T follicular helper cell (primary cell): ENCODE results near the gene NDST1.
"Not testable (repeated sequence)": the region's sequence is repeated elsewhere in the genome, so short reads cannot be mapped to it uniquely, and the experiment has no call there.

Source experiments
- DNase-seq: peaks from one replicate; pipeline ENCODE4 v3.0.0-alpha.2; 2020; ENCODE audit warnings: low read depth

Gene NDST1

DNA sequence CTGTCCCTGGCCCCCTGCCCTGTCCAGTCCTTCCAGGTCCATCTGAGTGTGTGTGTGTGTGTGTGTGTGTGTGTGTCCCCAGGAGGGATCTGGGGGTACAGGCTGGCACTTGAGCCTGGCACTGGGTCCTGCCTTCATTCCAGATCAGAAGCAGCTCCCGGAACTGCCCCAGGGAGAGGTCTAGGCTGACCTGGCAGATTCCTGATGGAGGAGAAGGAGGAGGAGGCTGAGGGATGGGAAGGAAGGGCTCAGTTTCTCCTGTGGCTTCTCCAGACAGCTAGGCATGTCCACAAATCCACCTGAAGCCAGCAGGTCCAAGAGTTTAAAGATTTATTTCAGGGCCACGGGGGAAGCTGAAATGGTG is 328 bp downstream of the NDST1 start:
- no peak for DNase-seq

DNA sequence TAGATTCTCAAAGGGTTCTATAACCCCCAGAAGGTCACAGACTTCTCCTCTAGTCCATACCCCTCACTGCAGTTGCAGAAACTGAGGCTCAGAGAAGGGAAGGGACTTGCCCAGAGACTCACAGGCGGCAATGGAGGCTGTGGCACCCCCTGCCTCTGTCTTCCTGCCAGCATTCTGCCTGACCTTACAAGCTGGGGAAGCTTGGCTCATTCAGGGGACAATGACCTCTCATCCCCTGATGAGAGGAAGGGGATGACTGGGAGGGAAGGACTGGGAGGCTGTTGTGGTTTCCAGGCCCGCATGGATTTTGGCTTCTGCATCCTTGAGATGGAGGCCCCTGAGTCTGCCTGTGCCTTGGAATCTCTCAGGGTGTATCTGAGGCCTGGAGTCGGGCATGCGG is 897 bp downstream of the NDST1 start:
- no peak for DNase-seq

DNA sequence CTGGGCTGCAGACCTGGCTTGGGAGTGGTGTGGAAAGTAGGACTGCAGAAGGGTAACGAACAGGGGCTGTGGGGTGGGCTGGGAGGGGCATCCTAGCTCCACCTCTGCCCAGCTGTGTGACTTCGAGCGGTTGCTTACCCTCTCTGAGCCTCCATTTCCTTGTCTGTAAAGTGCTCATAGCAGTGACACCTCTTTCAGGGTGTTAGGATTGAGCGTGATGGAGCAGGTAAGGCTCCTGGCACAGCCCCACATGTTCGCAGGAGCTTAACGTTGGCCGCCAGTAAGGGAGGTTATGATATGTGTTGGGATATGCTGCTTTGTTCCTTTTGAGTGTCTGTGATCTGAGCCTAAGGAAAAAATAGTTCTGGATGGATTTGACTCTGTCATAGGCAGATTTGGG is 2.1 kb downstream of the NDST1 start:
- no peak for DNase-seq

DNA sequence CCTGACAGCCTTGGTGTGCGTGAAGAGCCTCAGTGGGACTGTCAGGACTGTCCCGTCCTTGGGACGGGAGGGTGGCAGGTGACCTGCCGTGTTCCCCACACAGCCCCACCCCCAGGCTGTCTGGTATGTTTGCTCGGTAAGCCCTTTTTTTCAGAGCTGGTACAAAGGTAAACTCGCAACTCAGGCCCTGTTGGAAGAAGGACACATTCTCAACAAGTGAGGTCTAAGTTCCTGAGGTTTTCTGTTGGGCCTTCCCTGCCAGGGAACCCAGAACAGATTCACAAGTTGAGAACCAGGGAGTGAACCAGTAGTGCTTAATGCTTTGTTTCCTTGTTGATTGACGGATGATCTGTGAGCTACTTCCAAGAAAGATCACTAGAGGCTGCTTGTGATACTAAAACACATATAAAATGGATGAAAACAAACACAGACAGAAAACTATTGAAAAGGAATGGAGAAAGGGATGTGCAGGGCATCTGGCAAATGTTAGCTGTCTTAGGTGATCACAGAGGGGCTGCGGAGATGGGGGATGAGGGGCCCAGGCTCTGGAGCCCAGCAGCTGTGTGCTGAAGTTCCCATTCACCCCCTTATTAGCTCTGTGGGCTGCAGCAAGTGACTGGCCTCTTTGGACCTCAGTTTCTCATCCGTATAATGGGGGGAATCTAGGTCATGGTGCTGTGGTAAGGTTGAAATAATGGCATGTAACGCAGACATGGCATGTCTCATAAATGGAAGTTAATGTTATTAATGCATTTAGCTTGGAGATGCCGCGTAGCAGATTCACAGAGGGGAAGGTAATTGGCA is 2.7 kb downstream of the NDST1 start:
- DNase-seq = no peak

DNA sequence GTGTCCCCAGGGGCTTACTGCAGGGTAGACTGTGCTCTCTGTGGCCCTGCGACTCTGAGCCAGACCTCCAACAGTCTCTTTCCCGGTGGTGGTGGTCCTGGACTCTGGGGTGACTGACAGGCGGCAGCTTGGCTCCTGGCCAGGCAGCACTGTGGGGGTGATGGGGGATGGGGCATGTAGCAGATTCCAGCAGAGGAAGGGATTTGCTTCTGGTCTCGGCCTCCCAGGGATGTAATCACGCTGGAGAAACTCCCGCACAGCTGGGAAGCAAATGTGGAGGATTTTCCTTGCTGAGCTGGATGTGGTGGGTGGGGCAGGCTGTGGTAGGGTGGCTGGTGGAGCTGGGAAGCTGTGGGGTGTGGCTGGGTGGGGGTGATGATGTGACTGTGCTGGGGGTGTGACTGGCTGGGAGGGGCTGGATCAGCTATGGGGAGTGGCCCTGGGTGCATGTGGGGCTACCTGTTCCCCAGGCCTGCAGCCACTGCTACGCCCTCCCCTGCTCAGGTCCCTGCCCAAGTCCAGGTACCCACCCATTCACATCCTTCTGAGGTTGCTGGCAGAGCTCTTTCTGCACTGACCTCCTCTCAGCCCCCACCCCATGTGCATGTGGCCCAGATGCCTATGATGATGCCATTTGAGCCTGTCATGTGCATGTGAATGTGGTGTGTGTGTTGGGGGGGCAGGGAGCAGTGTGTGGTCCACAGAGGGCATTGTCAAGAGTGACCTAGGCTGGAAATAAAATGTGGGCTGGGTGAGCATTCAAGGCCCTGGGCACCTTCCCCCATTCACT is 3.8 kb downstream of the NDST1 start:
- no peak for DNase-seq

DNA sequence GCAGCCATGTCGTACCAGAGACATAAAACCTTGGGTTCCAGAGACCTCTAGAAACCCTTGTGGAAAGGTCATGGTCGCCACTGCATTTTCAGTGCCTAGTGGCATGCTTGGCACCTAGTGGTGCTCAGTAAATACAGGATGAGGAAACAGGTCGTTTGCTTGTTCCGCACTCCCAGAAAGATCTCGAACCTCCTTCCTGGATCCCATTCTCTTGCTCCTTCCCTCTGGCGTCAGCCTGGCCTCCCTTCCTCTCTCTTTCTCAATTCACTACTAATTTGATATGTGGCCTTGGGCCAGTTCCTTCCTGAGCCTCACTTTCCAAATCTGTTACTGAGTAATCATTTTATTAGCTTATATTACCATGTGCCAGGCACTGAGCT is 4.4 kb downstream of the NDST1 start:
- no peak for DNase-seq

DNA sequence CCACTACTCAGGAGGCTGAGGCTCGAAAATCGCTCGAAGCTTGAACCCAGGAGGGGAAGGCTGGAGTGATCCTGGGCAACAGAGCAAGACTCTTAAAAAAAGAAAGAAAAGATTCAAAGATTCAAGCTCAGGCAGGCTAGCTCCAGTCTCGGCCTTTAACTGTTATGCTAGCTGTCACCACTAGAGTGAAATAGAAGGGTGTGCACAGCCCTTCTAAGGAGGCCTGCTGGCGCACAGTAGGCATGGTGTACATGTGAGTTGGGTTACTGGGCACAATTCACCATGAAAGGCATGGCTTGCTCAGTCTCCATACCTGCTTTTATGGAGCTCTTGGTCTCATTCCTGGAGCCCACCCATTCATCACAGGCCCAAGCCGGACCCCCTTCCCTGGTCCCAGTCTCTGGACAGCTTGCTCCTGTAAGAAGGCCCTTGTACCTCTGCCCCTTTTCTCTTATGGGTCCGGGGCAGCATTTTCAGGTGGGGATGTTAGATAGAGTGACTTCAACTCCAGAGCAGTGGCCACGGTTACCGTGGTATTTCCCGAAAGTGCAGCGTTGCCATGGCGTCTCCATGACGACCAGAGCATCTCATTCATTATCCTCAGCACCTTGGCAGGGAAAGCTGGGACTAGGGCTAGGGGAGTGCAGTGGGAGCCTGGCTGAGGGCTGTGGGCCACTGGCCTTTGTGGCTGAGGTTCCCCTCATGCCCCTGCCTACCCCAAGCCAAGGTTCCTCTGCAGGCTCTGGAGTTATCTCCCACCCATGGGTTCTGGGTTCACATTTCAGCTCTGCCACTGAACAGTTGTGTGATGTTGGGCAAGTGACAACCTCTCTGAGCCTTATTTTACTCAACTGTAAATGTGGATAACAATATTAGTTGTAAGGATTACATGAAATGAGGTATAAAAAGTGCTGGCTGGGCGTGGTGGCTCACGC is 5.7 kb downstream of the NDST1 start:
- no peak for DNase-seq

DNA sequence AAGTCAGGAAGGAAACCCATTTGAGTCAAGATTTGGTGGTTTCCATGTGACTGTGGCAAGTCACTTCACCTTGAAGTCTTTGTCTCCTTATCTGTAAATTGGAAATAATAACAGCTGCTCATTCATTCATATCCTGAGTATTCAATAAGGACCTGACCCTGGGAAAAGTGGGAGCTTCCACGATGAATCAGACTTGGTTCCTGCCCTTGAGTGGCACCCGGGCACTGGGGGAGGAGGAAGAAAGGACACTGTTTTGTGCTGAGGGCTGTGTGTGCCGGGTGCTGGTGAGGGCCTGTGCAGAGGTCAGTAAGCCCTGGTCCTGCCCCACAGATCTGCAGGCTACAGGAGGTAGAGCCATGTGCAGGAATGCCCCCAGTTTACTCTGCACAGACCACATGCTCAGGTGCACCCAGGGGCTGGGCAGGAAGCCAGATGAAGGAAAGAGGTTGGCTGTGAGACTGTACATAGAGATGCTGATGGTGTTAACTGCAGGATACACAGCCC is 6.8 kb downstream of the NDST1 start:
- DNase-seq = no peak

- no peak for DNase-seq
These were observed 7.5 kb downstream of the NDST1 start for GRCh38 chr5:150515446-150515845.

GRCh38 chr5:150516011-150516410 is 8.1 kb downstream of the NDST1 start:
- DNase-seq = no peak

DNA sequence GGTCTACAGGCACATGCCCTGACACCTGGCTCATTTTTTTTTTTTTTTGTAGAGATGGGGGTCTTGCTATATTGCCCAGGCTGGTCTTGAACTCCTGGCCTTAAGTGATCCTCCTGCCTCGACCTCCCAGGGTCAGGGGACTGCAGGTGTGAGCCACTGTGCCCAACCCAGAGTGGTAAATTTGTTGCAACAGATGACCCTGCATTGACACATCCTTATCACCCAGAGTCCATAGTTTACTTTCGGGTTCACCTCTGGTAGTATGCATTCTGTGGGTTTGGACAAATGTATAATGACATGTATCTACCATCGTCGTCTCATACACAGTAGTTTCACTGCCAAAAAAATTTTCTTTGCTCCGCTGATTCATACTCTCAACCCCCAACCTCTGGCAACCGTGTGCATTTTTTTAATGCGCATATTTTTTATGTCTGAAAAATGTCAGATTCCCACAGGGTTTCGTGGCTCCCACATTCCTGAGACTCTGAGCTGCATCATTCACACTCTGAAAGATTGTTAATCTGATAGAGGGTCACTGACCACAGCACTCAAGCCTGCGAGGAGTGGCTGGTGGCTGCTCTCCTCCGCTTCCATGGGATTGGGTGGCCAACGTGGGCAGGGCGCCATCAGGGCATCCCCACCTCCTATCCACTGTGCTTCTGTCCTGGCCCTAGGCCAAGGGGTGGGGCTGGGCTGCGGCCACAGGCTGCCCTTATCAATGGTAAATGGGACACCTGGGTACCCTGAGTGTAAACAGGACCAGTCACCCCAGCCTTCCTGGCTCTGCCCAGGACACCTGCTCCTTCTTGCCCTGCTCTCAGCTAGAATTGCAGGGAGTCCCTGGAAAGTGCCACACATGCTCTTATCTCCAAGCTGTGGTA is 9.6 kb downstream of the NDST1 start:
- DNase-seq = no peak

GRCh38 chr5:150518712-150519559 is 11.0 kb downstream of the NDST1 start:
- DNase-seq = not testable (repeated sequence)

DNA sequence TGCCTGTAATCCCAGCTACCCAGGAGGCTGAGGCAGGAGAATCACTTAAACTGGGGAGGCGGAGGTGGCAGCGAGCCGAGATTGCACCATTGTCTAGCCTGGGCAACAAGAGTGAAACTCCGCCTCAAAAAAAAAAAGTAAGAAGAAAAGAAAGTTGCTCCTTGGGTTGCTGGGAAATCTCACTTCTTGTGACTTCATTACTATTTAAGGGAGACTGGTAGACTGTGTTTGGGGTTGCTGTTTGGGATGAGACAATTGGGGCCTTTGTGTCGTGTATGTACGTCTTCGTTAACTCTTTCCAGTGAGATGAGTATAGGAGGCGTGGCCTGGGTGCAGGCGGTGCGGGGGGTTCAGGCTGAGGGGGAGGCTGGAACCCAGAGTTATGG is 11.6 kb downstream of the NDST1 start:
- no peak for DNase-seq

- DNase-seq = no peak
These were observed 12.0 kb downstream of the NDST1 start for GRCh38 chr5:150519978-150520377.

DNA sequence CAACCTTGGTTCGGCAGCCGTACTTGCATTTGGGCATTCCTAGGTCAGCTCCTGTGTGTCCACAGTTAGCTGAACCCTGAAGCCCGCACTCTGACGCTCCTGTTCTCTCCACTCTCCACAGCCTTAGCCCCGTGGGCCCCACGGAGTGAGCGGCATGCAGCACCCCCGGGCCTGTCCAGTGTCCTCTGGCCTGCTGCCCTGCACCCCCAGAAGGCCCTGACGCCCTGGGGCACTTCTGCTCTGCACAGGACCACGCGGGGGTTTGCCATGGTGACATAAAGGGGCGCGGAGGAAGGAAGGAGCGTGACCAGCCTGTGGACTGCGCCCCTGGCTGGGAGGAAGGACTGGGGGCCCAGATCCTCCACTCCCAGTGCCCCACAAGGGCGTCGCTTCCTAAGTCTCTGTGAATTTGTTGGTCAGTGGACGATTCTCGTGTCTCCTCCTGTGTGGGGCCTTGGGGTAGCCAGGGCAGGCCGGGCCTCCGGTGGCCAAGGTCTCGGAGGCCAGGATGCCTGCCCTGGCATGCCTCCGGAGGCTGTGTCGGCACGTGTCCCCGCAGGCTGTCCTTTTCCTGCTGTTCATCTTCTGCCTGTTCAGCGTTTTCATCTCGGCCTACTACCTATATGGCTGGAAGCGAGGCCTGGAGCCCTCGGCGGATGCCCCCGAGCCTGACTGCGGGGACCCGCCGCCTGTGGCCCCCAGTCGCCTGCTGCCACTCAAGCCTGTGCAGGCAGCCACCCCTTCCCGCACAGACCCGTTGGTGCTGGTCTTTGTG is 13.0 kb downstream of the NDST1 start:
- DNase-seq = no peak

DNA sequence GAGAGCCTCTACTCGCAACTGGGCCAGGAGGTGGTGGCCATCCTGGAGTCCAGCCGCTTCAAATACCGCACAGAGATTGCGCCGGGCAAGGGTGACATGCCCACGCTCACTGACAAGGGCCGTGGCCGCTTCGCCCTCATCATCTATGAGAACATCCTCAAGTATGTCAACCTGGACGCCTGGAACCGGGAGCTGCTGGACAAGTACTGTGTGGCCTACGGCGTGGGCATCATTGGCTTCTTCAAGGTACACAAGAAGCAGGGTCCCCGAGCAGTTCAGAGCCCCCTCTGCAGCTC is 13.5 kb downstream of the NDST1 start:
- no peak for DNase-seq

DNA sequence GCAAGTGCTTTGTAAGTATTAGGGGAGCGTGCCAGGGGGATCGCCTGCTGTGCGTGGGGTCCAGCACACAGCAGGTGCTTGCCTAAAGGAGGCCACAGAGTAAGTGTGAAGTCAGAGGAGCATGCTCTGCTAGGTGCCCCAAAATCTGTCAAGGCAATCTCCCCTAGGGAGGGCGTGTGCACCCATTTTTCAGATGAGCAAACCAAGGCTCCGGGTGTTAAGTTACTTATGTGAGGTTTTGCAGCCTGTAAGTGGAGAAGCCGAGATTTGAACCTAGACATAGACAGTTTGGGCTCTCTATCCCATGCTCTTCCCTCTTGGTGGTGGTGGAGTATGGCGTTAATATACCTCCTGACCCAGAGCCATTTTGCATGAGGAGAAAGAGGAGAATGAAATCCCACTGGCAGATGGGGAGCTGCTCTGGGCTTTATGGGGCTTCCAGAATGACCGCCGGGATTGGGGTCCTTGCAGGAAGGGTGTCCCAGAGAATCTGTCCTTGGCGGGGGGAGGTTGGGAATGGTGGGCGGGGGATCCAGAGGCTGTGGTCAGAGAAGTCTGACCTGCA is 14.1 kb downstream of the NDST1 start:
- DNase-seq = no peak

GRCh38 chr5:150522504-150523414 is 14.8 kb downstream of the NDST1 start:
- no peak for DNase-seq
